HepG2 (cell line): Measurements from ENCODE around the gene PARM1. TPM values are rescaled to one million over a fixed set of nuclear protein-coding genes. Genes with fewer than 3 reads are reported as not detected.

ENCODE experiments used
- ATAC-seq: fragments of 200-7000 bp; cut with Tn5 transposase; 3 replicates; pipeline ENCODE4 v1.9.1; 2020; ENCODE audit warnings: mild to moderate bottlenecking, moderate library complexity
- BruUV-seq: library from RNA; stranded (reverse); fragments of 400-500 nt; replicated peaks from 2 replicates; lab custom pipeline; 2021; lab: Mats Ljungman, UMichigan
- CTCF ChIA-PET: fragments of 300-600 bp; formaldehyde crosslinking; extraction: SDS; loops from one replicate; lab custom pipeline; 2021; ENCODE audit warnings: low total read pairs, inconsistent platforms, low intra/inter-chr PET ratio; lab: Yijun Ruan, JAX
- POLR2A ChIA-PET: fragments of 350-600 bp; sonication (Branson Sonifier 250); formaldehyde crosslinking; loops from one replicate; lab custom pipeline; 2020; ENCODE audit warnings: antibody characterized with exemption, inconsistent platforms; lab: Yijun Ruan, JAX
- DNase-seq: peaks from one replicate; pipeline ENCODE4 v3.0.0-alpha.2; 2015; ENCODE audit warnings: low spot score
- FAIRE-seq: peaks from 3 replicates; lab custom pipeline; 2011; peaks lifted over from hg19 to GRCh38; lab: Jason Lieb, UNC
- H2AFZ ChIP-seq: one replicate; pipeline ENCODE4 v1.6.1; 2011; ENCODE audit warnings: low read length, inconsistent platforms
- H3K27ac ChIP-seq: fragments of 300-600 bp; 3 replicates; pipeline ENCODE4 v1.8.0; 2011; ENCODE audit warnings: mixed run types, mild to moderate bottlenecking, mixed read lengths, low read length, inconsistent platforms; ENCODE audit not compliant: insufficient read depth; ENCODE audit errors: extremely low read length
- H3K27me3 ChIP-seq, 2 experiments: fragments of 200-600 bp in 1 of 2; 2 replicates in 1 of 2; 3 replicates in 1 of 2; pipeline versions ENCODE4 v1.6.0 to v1.8.0; 2011; ENCODE audit warnings: low read length in 2 of 2, mild to moderate bottlenecking in 2 of 2, moderate library complexity in 2 of 2, inconsistent platforms in 1 of 2; ENCODE audit not compliant: insufficient read depth in 2 of 2, control insufficient read depth in 1 of 2
- H3K36me3 ChIP-seq, 2 experiments: fragments of 200-600 bp in 1 of 2; replicated peaks in 1 of 2; 2 replicates in 1 of 2; 3 replicates in 1 of 2; pipeline versions ENCODE4 v1.5.1 to v1.8.0; 2011; ENCODE audit warnings: low read length in 2 of 2, inconsistent platforms in 1 of 2; ENCODE audit not compliant: insufficient read depth in 2 of 2, control insufficient read depth in 1 of 2
- H3K4me1 ChIP-seq: 2 replicates; pipeline ENCODE4 v1.5.1; 2012; ENCODE audit warnings: low read length, inconsistent platforms; ENCODE audit not compliant: insufficient read depth
- H3K4me2 ChIP-seq: 2 replicates; pipeline ENCODE4 v1.6.0; 2011; ENCODE audit warnings: low read depth, low read length, inconsistent platforms
- H3K4me3 ChIP-seq, 3 experiments: fragments of 200-600 bp in 1 of 3; sonication (generic), shearing (Covaris generic) in 1 of 3; replicated peaks in 1 of 3; 2 replicates each; pipeline ENCODE4 v1.5.1; 2011 to 2016; ENCODE audit warnings: low read length in 3 of 3, inconsistent platforms in 2 of 3, low read depth in 2 of 3, mild to moderate bottlenecking in 2 of 3, control low read depth in 1 of 3, mixed read lengths in 1 of 3; ENCODE audit not compliant: insufficient read depth in 1 of 3
- H3K79me2 ChIP-seq: one replicate; pipeline ENCODE4 v1.6.1; 2011; ENCODE audit warnings: low read length, inconsistent platforms; ENCODE audit not compliant: insufficient read depth
- H3K9ac ChIP-seq: 2 replicates; pipeline ENCODE4 v1.6.0; 2011; ENCODE audit warnings: mild to moderate bottlenecking, low read depth, low read length, inconsistent platforms; ENCODE audit not compliant: insufficient read depth
- H3K9me3 ChIP-seq: 2 replicates; pipeline ENCODE4 v1.5.1; 2012; ENCODE audit warnings: mild to moderate bottlenecking, low read length
- H4K20me1 ChIP-seq: 2 replicates; pipeline ENCODE4 v1.6.0; 2011; ENCODE audit warnings: inconsistent platforms, mild to moderate bottlenecking, low read length, moderate library complexity; ENCODE audit not compliant: insufficient read depth
- AKAP8 ChIP-seq: sonication (generic); formaldehyde crosslinking; IDR thresholded peaks from 2 replicates; pipeline ENCODE4 v1.5.1; 2020; ENCODE audit warnings: mild to moderate bottlenecking, missing genetic modification reagents
- ARNT ChIP-seq: fragments of 450-650 bp; IDR thresholded peaks from 2 replicates; pipeline ENCODE4 v1.6.1; 2017
- HOXA5 ChIP-seq: sonication (generic); formaldehyde crosslinking; IDR thresholded peaks from 2 replicates; pipeline ENCODE4 v1.4.0; 2020; ENCODE audit warnings: missing genetic modification reagents
- IRX3 ChIP-seq: sonication (generic); formaldehyde crosslinking; IDR thresholded peaks from 2 replicates; pipeline ENCODE4 v1.8.1; 2023; ENCODE audit warnings: mild to moderate bottlenecking, low read depth, missing genetic modification reagents, borderline replicate concordance
- TBX3 ChIP-seq: fragments of 450-650 bp; IDR thresholded peaks from 2 replicates; pipeline ENCODE4 v1.6.1; 2017; ENCODE audit warnings: antibody characterized with exemption, mild to moderate bottlenecking, inconsistent platforms, borderline replicate concordance
- TEAD3 ChIP-seq: optimal IDR thresholded peaks from 2 replicates; pipeline ENCODE3; 2016; ENCODE audit warnings: borderline replicate concordance
- ZFP36L2 ChIP-seq: sonication (generic); formaldehyde crosslinking; IDR thresholded peaks from 2 replicates; pipeline ENCODE4 v1.4.0; 2020; ENCODE audit warnings: missing genetic modification reagents
- ZSCAN5A ChIP-seq: sonication (generic); formaldehyde crosslinking; IDR thresholded peaks from 2 replicates; pipeline ENCODE4 v1.8.0; 2022; ENCODE audit warnings: mild to moderate bottlenecking, missing genetic modification reagents, borderline replicate concordance
- WGBS: methylation state at CpG from one replicate; pipeline ENCODE4 v1.1.6; 2017; ENCODE audit warnings: low lambda C conversion rate; 5-methylcytosine and 5-hydroxymethylcytosine counted together
- in situ Hi-C: cut with HindIII; loops from 2 replicates; pipeline ENCODE4 v1.10.0; 2017; ENCODE audit warnings: low pct_unique_long_range_greater_than_20kb; ENCODE audit not compliant: extremely low pct_ligation_motif_present
- intact Hi-C: fragments of 100-400 bp; cut with micrococcal nuclease; formaldehyde crosslinking; loops from one replicate; pipeline ENCODE4 v1.10.0; 2022; ENCODE audit not compliant: unreplicated experiment
- polyA plus RNA-seq, 8 experiments: library from polyadenylated mRNA; depleted of rRNA in 3 of 8; stranded (reverse) in 7 of 8; unstranded in 1 of 8; fragments of >200 nt; fragmentation: Illumina TruSeq in 4 of 8; extraction: Trizol in 4 of 8; gene quantifications; 2 replicates each; pipeline versions ENCODE4 v1.2.1 to v1.2.3, GENCODE V29; 2011 to 2016; ENCODE audit warnings: low read depth in 4 of 8, missing spikeins in 1 of 8, mixed read lengths in 1 of 8; ENCODE audit not compliant: insufficient read depth in 1 of 8
- total RNA-seq, 5 experiments: library from RNA; depleted of rRNA; stranded (reverse); fragments of >200 nt; fragmentation: Illumina TruSeq; extraction: Trizol; gene quantifications; 2 replicates each; pipeline ENCODE4 v1.2.3, GENCODE V29; 2016; ENCODE audit warnings: low read depth in 1 of 5

Gene PARM1
- total and polyA plus RNA-seq, 2 of the 13 experiments (the other 11 are each of a cell fraction or from before 2014, with no cell fraction given) = not detected

- TF ChIP-seq ARNT = no peak
- no peak for TF ChIP-seq ZSCAN5A (CRISPR knock-in tag)
- no peak for TF ChIP-seq TBX3
- no peak for TF ChIP-seq TEAD3 (CRISPR knock-in tag)
- TF ChIP-seq IRX3 = no peak
- TF ChIP-seq AKAP8 = no peak
- TF ChIP-seq HOXA5 (CRISPR knock-in tag) = no peak
- no peak for TF ChIP-seq ZFP36L2 (CRISPR knock-in tag)
- H4K20me1 ChIP-seq = no peaks in the 10 kb centered on the region
- H3K9me3 ChIP-seq = no peaks in the 10 kb centered on the region
- H3K27ac ChIP-seq = no peak overlapping the region
- POLR2A ChIA-PET = no interaction called here
- H3K27me3 ChIP-seq = peaks cover 7 to 22% of the 10 kb centered on the region in 2 experiments
- intact Hi-C loops (loop anchor here (5.0 kb wide), 2 partner anchors 185 to 355 kb away; no protein-coding TSS in a partner anchor), in situ Hi-C loops (loop anchor here (25.0 kb wide), 1 partner anchor 555 kb away; no protein-coding TSS in a partner anchor)
- H3K4me3 ChIP-seq = no peak overlapping the region
- no peak for DNase-seq
- CTCF ChIA-PET = interaction anchor here (1.3 kb wide), 1 partner anchor 559 kb away, joined by 3 read pairs; no protein-coding TSS in a partner anchor
- H3K79me2 ChIP-seq = no peaks in the 10 kb centered on the region
- no peak overlapping the region for H3K4me2 ChIP-seq
- 19% methylated on average over 4 of the region's 6 CpGs for WGBS
- no peak for ATAC-seq
- no peak for FAIRE-seq
- BruUV-seq = no TSS peak
- H3K36me3 ChIP-seq = no peaks in the 10 kb centered on the region
- no peak overlapping the region for H2AFZ ChIP-seq
- no peak overlapping the region for H3K9ac ChIP-seq
- H3K4me1 ChIP-seq = peaks cover 15% of the 10 kb centered on the region
Measured at GRCh38 chr4:74932010-74932409, 906 bp upstream of the PARM1 start.
